Breast epithelium (tissue), 3 donors: ENCODE measurements around the gene SYNGR3.
"Not testable (repeated sequence)": the region's sequence is repeated elsewhere in the genome, so short reads cannot be mapped to it uniquely, and the experiment has no call there.

Experiments used
- POLR2A ChIP-seq: fragments of 450-650 bp; IDR thresholded peaks from one replicate; pipeline ENCODE4 v1.6.1; 2016; ENCODE audit warnings: antibody characterized with exemption, mild to moderate bottlenecking, moderate library complexity
- TF ChIP-seq, protein P1 (sequence below), 3 donors: fragments of 450-650 bp; IDR thresholded peaks; one replicate each; pipeline ENCODE4 v1.5.1; 2016 to 2017; ENCODE audit warnings: antibody characterized with exemption in 3 of 3, mild to moderate bottlenecking in 3 of 3, moderate library complexity in 3 of 3

DNA sequence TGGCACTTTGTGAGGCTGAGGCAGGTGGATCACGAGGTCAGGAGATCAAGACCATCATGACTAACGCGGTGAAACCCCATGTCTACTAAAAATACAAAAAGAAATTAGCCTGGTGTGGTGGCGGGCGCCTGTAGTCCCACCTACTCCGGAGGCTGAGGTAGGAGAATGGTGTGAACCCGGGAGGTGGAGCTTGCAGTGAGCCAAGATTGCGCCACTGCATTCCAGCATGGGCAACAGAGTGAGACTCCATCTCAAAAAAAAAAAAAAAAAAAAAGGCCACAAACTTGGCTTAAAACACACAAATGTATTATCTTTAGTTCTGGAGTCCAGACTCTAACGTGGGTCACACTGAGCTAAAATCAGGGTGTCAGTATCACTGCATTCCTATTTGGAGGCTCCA is 22.0 kb downstream of the SYNGR3 start:
- TF ChIP-seq POLR2A: not testable (repeated sequence)
- TF ChIP-seq, protein P1, sequence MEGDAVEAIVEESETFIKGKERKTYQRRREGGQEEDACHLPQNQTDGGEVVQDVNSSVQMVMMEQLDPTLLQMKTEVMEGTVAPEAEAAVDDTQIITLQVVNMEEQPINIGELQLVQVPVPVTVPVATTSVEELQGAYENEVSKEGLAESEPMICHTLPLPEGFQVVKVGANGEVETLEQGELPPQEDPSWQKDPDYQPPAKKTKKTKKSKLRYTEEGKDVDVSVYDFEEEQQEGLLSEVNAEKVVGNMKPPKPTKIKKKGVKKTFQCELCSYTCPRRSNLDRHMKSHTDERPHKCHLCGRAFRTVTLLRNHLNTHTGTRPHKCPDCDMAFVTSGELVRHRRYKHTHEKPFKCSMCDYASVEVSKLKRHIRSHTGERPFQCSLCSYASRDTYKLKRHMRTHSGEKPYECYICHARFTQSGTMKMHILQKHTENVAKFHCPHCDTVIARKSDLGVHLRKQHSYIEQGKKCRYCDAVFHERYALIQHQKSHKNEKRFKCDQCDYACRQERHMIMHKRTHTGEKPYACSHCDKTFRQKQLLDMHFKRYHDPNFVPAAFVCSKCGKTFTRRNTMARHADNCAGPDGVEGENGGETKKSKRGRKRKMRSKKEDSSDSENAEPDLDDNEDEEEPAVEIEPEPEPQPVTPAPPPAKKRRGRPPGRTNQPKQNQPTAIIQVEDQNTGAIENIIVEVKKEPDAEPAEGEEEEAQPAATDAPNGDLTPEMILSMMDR (IDR thresholded peaks at IDR 0.05): not testable (repeated sequence)
